ENCODE data around the gene TP53I13.

The TP53I13 gene

DNA sequence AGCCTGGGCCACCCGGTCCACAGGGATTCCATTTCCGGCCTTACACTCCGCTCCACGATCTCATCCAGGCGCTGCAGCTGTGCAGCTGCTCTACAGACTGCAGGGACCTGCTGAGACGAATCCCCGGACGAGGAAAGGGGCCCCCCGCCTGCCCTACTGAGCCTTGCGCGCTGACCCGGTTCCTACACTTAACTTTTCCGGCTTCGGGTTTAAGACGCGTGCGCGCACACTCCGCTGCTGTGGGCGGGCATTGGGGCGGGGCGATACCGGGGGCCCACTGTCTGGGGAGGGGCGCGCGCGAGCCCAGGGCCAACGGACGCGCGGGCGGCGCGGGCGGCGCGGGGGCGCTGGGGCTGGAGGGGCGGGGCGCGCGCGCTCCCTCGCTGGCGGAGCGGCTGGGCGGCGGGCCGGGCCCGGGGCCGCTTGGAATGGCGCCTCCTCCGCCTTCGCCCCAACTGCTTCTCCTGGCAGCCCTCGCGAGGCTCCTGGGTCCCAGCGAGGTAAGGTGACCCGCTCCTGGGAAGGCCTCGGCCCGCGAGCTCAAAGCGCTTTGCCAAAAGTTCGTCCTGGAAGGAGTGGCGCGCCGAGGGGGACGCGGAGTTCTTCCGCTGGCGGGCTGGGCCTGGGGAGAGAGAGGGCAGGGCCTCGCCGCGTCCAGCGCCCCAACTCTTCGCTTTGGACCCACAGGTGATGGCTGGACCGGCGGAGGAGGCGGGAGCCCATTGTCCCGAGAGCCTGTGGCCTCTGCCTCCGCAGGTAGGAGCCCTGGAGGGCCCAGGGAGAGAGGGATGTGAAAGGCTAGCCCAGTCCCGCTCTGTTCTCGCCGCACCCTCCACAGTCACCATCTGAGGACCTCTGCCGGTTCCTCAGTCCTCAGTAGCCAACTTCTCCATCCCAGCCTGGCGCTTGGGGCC, at the start of gene TP53I13:
Gene TP53I13, plus strand, starts transcription at position 371 of the 914 bp plus-strand sequence. Its CDS starts 58 bp downstream, at position 429.
- TF ChIP-seq CTCF (IDR thresholded peaks at IDR 0.05) (no peak), ZFX (IDR thresholded peaks at IDR 0.05; ENCODE audit: borderline replicate concordance) (no peak)
- H3K27ac ChIP-seq: peak within 1 kb of the TSS; percentile 80

DNA sequence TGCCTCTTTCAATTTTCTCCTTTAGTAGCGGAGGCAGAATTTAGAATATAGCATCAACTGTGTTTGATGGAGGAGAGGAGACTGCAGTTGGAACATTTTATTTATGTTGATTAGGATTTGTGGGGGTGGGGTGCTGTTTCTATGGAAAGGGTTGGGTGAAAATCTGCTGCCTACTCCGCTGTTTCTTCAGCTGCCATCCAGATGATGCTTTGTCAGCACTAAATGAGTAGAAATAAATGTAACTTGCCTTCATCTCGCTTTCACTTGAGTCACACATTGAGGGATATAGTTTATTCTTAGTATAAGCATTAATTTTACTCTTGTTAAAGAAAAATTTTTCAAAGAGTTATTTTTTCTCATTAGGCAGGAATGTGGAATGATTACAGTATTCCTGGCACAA, 43.8 kb upstream of the TP53I13 start:
- no peak overlapping the region for H3K27ac ChIP-seq

DNA sequence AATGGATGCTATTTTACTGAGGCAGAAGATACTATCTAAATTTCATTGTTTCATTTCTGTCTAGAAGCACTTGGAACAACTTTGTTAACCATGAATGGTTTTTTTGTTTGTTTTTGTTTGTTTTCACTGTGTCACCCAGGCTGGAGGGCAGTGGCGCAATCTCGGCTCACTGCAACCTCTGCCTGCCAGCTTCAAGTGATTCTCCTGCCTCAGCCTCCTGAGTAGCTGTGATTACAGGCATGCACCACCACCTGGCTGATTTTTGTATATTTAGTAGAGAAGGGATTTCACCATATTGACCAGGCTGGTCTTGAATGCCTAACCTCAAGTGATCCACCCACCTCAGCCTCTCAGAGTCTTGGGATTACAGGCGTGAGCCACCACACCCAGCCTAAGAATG, 42.2 kb upstream of the TP53I13 start:
- TF ChIP-seq ZFX (IDR thresholded peaks at IDR 0.05; ENCODE audit: borderline replicate concordance) (no peak), CTCF (IDR thresholded peaks at IDR 0.05) (no peak)
- H3K27ac ChIP-seq: no peak overlapping the region

More for the DNA sequence above, 43.8 kb upstream of the TP53I13 start:
- no peak for TF ChIP-seq CTCF (IDR thresholded peaks at IDR 0.05)
- no peak for TF ChIP-seq ZFX (IDR thresholded peaks at IDR 0.05; ENCODE audit: borderline replicate concordance)

DNA sequence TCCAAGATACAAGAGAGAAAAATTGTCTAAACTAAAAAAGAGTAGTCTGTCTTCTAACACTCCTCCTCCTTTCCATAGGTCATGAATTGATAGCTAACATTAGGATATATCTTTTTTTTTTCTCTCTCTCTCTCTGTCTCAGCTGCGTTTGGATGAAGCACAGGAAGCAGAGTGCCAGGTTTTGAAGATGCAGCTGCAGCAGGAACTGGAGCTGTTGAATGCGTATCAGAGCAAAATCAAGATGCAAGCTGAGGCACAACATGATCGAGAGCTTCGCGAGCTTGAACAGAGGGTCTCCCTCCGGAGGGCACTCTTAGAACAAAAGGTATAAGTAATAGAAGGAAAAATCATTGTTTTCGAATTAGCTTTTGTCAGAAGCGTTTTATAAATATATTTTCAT, 34.5 kb upstream of the TP53I13 start:
- TF ChIP-seq CTCF (IDR thresholded peaks at IDR 0.05): no peak
- no peak for TF ChIP-seq ZFX (IDR thresholded peaks at IDR 0.05; ENCODE audit: borderline replicate concordance)
- H3K27ac ChIP-seq: no peak overlapping the region

DNA sequence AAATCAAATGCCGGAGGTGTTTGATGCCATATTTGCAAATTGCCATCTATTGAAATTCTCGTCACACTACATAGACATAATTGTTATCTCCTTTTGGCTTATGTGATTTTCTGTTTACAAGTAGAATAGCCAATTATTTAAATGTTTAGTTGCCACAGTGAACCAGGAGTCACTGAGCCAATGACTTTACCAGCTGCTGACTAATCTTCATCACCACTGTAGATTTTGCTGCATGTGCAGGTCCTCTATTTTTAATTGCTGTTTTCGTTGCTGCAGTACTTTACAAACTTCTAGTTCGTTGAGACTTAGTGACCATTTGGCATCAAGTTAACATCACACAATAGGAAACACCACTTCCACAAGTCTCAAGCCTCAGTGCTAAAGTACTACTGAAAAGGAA, 24.4 kb upstream of the TP53I13 start:
- TF ChIP-seq CTCF (IDR thresholded peaks at IDR 0.05) (no peak), ZFX (IDR thresholded peaks at IDR 0.05; ENCODE audit: borderline replicate concordance) (no peak)
- H3K27ac ChIP-seq: no peak overlapping the region

DNA sequence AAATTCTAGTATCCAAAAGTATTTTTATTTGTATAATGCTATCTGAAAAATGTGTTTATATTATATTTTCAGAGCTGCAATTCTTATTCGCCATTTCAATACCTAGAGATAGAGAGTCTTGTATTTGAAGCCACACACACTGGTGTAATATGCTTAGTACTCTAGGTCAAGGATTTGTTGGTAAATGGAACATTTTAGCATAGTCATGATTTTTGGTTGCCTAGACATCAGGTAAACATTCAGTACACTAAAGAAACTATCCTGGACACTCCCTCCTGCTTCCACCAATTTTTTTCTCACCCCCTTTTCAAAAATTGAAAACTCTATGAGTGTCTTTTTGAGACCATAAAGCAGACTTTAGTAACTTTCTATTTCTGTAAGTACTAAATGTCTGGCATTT, 22.4 kb upstream of the TP53I13 start:
- H3K27ac ChIP-seq: no peak overlapping the region
- TF ChIP-seq ZFX (IDR thresholded peaks at IDR 0.05; ENCODE audit: borderline replicate concordance) (no peak), CTCF (IDR thresholded peaks at IDR 0.05) (no peak)

- no peak for TF ChIP-seq ZFX (IDR thresholded peaks at IDR 0.05; ENCODE audit: borderline replicate concordance)
- no peak for TF ChIP-seq CTCF (IDR thresholded peaks at IDR 0.05)
- no peak overlapping the region for H3K27ac ChIP-seq
These were observed 21.7 kb upstream of the TP53I13 start for GRCh38 chr17:29546830-29547229.

All from 22Rv1 (cell line).